Measurements from ENCODE around the gene PLXNB2. TPM values are rescaled to one million over a fixed set of nuclear protein-coding genes. Genes with fewer than 3 reads are reported as not detected.

Gene PLXNB2
- total RNA-seq, 2 donors from 2014 or later = 290 TPM

- peak; percentile 84 to 91 for DNase-seq
- peak; percentile 85 for ATAC-seq
- intact Hi-C loops (cut with DNase I, micrococcal nuclease) = loop anchor here in 1 of 2 donors (5.0 kb wide), 1 partner anchor 91 kb away; the partner anchor contains the start of gene PPP6R2
These were observed 56.6 kb downstream of the PLXNB2 start, which contains the start of gene HDAC10 for GRCh38 chr22:50250555-50251476. Gene HDAC10 (minus strand): TSS chr22:50251265. CDS start chr22:50251032, 233 bp downstream.

DNA sequence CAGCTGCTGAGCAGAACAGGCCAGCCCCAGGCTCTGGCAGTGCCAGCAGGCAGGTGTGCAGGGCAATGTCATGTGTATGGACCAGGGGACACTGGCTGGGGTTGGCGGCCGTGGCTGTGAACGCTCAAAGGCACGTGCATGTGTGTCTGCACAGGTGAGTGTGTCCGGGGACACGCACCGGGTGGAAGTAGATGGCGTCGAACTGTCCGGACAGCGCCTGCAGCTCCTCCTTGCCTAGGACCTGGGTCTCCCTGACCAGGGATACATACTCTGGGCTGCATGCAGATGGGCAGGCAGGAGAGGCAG lies 57.2 kb downstream of the PLXNB2 start:
- DNase-seq = no peak
- intact Hi-C loops (cut with DNase I, micrococcal nuclease) = loop anchor here in 1 of 2 donors (5.0 kb wide), 1 partner anchor 92 kb away; the partner anchor contains the start of gene PPP6R2
- no peak for ATAC-seq

DNA sequence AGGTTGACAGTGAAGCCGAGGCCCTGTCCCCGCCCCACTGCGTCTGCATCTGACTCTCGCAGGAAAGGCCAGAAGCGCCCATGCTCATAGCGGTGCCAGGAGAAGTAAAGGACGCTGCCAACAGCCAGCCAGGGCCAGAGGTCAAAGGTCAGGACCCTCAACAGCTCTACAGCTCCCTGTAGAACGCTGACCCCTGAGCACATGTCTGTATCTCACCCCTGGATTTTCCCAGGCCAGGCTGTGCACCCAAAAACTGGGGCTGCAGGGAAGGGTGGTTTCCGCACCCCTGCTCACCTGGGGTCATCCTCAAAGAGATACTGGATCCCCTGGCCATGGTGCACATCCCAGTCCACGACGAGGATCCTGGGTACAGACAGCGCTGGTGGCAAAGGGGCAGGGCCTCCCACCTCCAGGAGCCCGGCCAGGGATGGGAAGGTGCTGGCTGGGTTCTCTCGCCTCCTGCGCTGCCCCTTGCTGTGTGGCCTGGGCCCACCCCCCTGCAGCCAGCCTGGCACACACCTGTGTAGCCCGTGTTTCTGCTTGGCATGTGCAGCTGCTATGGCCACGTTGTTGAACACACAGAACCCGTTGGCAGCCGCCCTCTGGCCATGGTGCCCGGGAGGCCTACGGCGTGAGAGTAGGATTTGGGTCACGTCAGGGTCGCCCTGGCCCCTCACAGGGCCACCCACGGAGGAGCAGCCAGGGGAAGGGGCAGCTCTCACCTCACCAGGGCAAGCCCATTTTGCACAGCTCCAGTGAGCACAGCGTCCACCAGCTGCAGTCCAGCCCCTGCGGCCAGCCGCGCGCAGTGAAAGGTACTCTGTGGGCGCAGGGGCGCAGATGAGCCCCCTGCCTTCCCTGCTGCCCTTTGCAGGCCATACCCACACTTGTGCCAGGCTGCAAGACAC lies 57.9 kb downstream of the PLXNB2 start:
- no peak for ATAC-seq
- no peak for DNase-seq
- intact Hi-C loops (cut with DNase I, micrococcal nuclease) = loop anchor here in 1 of 2 donors (5.0 kb wide), 1 partner anchor 93 kb away; the partner anchor contains the start of gene PPP6R2

- DNase-seq (no peak), ATAC-seq (no peak)
- intact Hi-C loops (cut with DNase I, micrococcal nuclease) = no loop called here
These were observed 59.0 kb downstream of the PLXNB2 start for GRCh38 chr22:50248196-50249081.

GRCh38 chr22:50247748-50248147 lies 59.7 kb downstream of the PLXNB2 start:
- peak; percentile 11 for ATAC-seq
- DNase-seq = peak; percentile 67 to 84
- intact Hi-C loops (cut with DNase I, micrococcal nuclease) = no loop called here

DNA sequence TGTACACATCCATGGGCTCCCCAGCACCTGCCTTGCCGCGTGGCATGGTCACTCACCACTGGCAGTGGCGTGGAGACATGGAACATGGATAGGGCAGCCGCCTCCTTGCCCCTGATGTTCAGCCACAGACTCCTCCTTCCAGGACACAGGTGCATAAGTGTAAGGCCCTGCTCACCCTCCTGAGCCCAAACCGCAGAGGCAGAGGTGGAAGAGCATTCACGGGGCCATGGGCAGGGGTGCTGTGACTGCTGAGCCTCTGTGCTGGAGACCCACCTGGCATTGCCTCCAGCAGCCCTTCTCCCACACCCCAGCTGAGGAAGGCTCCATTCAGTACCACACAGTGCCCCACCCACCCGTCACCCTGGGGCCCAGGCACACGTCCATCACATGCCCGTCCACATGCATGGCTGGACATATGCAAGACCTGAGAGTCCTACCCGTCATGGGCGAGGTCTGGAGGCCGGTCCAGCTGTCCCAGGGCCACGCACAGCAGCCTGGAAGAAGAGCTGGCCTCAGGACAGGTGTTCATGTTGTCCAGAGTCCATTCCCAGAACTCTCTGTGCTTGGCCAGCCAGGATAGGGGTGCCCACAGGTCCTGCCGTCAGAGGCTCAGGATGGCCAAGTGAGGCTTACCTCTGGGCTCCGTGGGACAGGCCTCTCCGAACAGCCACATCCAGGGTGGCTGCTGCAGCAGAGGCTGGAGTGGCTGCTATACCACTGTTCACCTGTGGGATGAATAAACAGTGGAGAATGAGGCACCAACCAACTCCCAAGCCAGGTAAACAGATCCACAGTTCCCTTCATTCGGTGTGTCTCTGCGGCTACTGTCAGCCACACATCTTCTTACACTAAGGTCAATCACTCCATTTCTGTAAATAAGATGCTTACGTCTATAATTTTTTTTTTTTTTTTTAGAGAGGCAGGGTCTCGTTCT lies 60.9 kb downstream of the PLXNB2 start:
- no peak for DNase-seq
- intact Hi-C loops (cut with DNase I, micrococcal nuclease) = no loop called here
- ATAC-seq = no peak

- peak; percentile 45 for ATAC-seq
- DNase-seq = peak in 1 of 2 donors; percentile 49
- intact Hi-C loops (cut with DNase I, micrococcal nuclease) = no loop called here
These were observed 62.0 kb downstream of the PLXNB2 start for GRCh38 chr22:50245214-50246072.

- DNase-seq (peak; percentile 92 to 97), ATAC-seq (peak; percentile 86)
- intact Hi-C loops (cut with DNase I, micrococcal nuclease) = no loop called here
These were observed 62.8 kb downstream of the PLXNB2 start, which contains the start of gene TUBGCP6 for GRCh38 chr22:50244420-50245213. Gene TUBGCP6 (minus strand): TSS chr22:50245023. CDS start chr22:50244459, 564 bp downstream.

DNA sequence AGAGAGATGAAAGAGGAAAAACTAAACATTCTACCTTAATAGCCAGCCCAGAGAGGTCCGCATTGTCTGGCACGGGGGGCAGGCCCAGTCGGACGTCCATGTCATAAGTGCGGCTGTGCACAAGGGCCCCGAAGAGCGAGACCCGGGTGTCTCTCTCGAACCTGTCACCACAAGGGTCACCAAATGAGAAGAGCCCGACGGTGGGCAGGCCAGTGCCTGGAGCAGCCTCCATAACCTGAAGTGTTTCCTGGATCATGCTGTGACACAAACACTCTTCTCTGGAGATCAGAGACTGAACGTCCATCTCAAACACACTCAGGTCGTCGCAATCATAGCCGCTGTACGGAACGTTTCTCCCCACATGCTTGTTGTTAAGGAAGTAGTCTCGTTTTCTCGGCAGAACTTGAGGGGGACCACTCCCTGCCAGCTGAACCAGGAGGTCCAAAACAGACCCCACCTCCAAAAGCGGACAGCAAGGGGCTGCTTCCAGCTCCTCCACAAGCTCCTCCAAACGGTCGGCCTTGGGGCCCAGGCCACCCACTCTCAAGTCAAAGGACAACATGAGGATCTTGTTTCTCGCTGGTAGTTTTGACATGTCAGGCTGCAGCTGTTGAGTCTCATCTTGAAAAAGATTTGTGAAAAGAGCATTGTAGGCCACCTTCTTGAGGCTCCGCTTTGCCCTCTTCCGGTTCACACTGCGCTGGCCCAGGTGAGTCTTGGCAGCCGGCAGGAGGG lies 63.6 kb downstream of the PLXNB2 start:
- DNase-seq (no peak), ATAC-seq (peak; percentile 36)
- intact Hi-C loops (cut with DNase I, micrococcal nuclease) = no loop called here

- ATAC-seq = no peak
- no peak for DNase-seq
- intact Hi-C loops (cut with DNase I, micrococcal nuclease) = no loop called here
These were observed 65.0 kb downstream of the PLXNB2 start for GRCh38 chr22:50242406-50242949.

DNA sequence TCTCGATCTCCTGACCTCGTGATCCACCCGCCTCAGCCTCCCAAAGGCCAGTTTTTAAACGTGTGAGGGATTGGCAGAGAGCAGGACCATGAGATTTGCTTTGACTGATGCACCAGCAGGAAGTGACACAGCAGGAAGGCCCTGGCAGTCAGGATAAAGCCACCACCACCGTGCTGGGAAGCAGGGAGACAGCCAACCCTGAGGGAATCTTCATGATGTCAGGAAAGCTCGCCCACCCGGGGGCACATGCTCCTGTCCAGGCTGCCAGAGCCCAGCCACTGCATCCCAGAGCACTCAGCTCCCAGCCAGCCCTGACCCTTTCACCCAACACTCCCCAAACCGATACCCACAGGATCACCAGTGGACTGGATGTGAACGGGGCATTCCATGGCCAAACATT lies 68.7 kb downstream of the PLXNB2 start:
- intact Hi-C loops (cut with DNase I, micrococcal nuclease) = no loop called here
- ATAC-seq = no peak
- no peak for DNase-seq

GRCh38 chr22:50236731-50237409 lies 70.6 kb downstream of the PLXNB2 start:
- intact Hi-C loops (cut with DNase I, micrococcal nuclease) = no loop called here
- DNase-seq (no peak), ATAC-seq (peak; percentile 47)

- DNase-seq (no peak), ATAC-seq (no peak)
- intact Hi-C loops (cut with DNase I, micrococcal nuclease) = no loop called here
These were observed 74.2 kb downstream of the PLXNB2 start for GRCh38 chr22:50233223-50233622.

GRCh38 chr22:50232481-50233151 lies 74.8 kb downstream of the PLXNB2 start:
- intact Hi-C loops (cut with DNase I, micrococcal nuclease) = no loop called here
- DNase-seq (no peak), ATAC-seq (no peak)

Data from left colon (tissue), 2 donors.